Adipocyte (in vitro differentiated cells): ENCODE measurements around the gene UBASH3A.

Source experiments
- DNase-seq: peaks from one replicate; pipeline ENCODE4 v3.0.0-alpha.2; 2015; ENCODE audit warnings: low read depth
- H3K27me3 ChIP-seq: replicated peaks from 2 replicates; pipeline ENCODE4 v1.7.0; 2013; ENCODE audit warnings: mild to moderate bottlenecking, low read length, moderate library complexity; ENCODE audit not compliant: control insufficient read depth, insufficient read depth
- H3K36me3 ChIP-seq: 2 replicates; pipeline ENCODE4 v1.7.0; 2013; ENCODE audit warnings: low read length, mild to moderate bottlenecking, moderate library complexity; ENCODE audit not compliant: control insufficient read depth, insufficient read depth, severe bottlenecking
- H3K4me1 ChIP-seq: 2 replicates; pipeline ENCODE4 v1.7.0; 2013; ENCODE audit warnings: mild to moderate bottlenecking, low read length, moderate library complexity; ENCODE audit not compliant: control insufficient read depth, insufficient read depth
- H3K4me3 ChIP-seq: 2 replicates; pipeline ENCODE4 v1.7.0; 2013; ENCODE audit warnings: mild to moderate bottlenecking, low read length, moderate library complexity
- H3K9ac ChIP-seq: 2 replicates; pipeline ENCODE4 v1.7.0; 2013; ENCODE audit warnings: mild to moderate bottlenecking, low read length, moderate library complexity
- H3K9me3 ChIP-seq: 2 replicates; pipeline ENCODE4 v1.7.0; 2013; ENCODE audit warnings: mild to moderate bottlenecking, low read length, moderate library complexity; ENCODE audit not compliant: control insufficient read depth

UBASH3A gene

DNA sequence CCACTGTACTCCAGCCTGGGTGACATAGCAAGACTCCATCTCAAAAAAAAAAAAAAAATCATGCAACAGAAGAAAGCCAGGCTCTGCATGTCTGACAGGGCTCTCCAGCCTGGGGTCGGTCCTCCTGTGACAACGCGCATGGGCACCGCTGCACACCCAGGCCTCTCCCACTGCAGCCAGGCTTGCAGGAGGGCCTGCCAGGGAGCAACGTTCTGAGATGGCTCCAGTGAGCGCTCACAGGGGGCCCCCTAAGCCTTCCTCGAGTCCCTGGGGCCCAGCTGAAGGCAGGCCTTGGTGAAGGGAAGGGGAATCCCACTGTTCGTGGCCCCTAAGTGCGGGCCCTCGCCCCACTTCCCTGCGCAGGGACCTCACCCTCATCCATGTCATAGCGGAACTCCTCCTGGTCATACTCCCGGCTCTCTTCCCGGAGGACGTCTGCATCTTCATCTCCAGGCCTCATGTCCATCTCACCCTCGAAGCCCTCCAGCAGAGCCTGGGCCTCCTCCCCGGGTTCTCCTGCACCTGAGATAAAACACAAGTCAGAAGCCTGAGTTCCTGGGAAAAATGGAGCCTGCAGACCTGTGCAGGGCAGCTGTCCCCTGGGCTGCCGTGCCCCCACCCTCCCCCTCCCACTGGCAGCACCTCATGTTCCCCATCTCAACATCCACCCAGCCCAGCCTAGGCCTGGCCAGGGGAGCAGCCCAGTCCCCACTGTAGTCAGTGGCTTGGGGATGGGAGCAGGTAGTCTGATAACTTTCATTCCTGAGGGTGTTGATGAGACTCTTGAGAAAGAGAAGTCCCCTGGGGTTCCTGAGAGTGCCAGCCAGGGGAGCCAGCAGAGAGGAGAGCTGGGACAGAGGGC, 72.1 kb downstream of the UBASH3A start:
- Histone ChIP-seq H3K4me1 (peaks cover 12% of the 10 kb centered on the region), H3K4me3 (no peak overlapping the region), H3K9ac (no peak overlapping the region), H3K36me3 (no peaks in the 10 kb centered on the region), H3K9me3 (no peaks in the 10 kb centered on the region), H3K27me3 (peaks cover 20% of the 10 kb centered on the region)
- DNase-seq, result no peak

DNA sequence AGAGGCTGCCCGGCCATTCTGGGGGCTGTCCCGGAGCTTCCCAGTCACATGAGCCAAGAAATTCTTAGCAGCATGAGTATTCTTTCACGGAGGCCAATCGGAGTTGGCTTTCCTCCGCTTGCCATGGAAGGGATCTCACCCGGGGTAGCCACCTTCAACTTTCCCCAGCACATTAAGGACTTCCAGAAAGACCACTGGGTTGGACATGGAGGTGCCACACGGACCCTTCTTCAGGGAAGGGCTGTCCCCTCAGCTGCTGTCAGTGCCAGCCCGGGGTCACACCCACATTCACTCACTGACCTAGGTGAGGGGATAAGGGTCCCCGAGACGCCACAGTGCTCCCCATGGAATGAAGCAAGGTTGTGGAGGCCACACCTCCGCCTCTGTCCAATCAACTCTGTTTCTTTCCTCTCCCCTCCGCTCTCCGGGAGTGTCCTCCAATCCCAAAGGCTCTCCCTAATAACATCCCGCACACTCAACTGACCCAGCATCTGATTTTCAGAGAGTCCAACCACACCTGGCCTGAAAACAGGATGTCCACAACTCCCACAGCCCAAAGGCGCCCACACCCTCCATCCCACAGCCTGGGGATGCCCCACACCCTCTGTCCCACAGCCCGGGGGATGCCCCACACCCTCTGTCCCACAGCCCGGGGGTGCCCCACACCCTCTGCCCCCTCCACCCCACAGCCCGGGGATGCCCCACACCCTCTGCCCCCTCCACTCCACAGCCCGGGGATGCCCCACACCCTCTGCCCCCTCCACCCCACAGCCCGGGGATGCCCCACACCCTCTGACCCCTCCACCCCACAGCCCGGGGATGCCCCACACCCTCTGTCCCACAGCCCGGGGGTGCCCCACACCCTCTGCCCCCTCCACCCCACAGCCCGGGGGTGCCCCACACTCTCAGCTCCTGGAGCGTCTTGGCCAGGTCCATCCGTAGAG, 73.0 kb downstream of the UBASH3A start:
- Histone ChIP-seq H3K4me1 (peaks cover 12% of the 10 kb centered on the region), H3K36me3 (no peaks in the 10 kb centered on the region), H3K9me3 (no peaks in the 10 kb centered on the region), H3K4me3 (no peak overlapping the region), H3K9ac (no peak overlapping the region), H3K27me3 (peaks cover 19% of the 10 kb centered on the region)
- DNase-seq, result no peak

DNA sequence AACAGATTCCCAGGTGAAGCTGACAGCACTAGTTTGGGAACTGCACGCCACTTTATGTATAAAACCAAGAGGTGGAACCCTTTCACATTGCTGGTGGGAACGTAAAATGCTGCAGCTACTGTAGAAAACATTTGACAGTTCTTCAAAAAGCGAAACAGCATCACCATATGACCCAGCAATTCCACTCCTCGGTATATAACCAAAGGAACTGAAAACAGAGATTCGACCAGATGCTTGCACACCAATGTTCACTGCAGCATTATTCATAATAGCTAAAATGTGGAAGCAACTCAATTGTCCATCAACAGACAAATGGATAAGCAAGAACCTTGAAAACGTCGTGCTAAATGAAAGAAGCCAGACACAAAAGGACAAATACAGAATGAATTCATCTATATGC, 74.8 kb downstream of the UBASH3A start:
- Histone ChIP-seq H3K4me3 (no peak overlapping the region), H3K27me3 (peaks cover 16% of the 10 kb centered on the region), H3K4me1 (peaks cover 12% of the 10 kb centered on the region), H3K36me3 (no peaks in the 10 kb centered on the region), H3K9me3 (no peaks in the 10 kb centered on the region), H3K9ac (no peak overlapping the region)
- DNase-seq, result no peak

DNA sequence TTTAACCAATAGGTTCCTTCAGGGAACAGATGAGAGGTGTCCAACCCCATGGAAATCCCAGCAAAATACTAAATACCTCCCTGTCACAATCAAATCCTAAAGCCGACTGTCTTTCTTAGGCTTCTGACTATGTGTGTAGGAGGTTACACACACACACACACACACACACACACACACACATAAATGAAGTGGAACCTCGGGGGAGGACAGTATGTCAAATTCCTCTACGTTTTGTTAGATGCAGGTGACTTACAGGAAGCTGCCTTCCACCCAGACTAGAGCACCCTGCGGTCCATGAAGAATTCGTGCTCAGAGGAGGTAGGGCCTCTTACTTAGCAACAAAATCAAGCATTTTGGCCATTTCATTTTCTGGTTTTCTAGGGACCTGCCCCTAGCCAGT, 75.9 kb downstream of the UBASH3A start:
- no peak for DNase-seq
- Histone ChIP-seq H3K27me3 (peaks cover 16% of the 10 kb centered on the region), H3K36me3 (no peaks in the 10 kb centered on the region), H3K4me1 (peaks cover 1% of the 10 kb centered on the region), H3K4me3 (no peak overlapping the region), H3K9ac (no peak overlapping the region), H3K9me3 (no peaks in the 10 kb centered on the region)

DNA sequence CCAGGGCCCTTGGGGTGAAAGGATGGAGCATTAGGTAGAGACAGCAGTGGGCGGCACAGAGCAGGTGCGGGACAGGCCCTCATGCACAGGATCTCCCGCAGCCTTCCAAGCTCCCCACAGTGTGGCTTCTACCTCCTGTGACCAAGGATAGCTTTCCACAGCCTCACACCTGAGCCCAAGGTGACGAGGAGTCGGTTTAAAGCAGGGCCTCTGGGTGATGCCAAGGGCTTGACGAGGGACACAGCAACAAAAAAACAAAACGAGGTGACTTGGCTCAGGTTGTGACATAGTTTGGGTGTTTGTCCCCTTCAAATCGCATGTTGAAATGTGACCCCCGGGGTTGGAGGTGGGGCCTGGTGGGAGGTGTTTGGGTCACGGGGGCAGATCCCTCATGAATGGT, 77.0 kb downstream of the UBASH3A start:
- peaks cover 25% of the 10 kb centered on the region for H3K27me3 ChIP-seq
- H3K4me1 ChIP-seq, result no peaks in the 10 kb centered on the region
- H3K36me3 ChIP-seq, result no peaks in the 10 kb centered on the region
- no peak overlapping the region for H3K4me3 ChIP-seq
- DNase-seq, result no peak
- no peaks in the 10 kb centered on the region for H3K9me3 ChIP-seq
- no peak overlapping the region for H3K9ac ChIP-seq

DNA sequence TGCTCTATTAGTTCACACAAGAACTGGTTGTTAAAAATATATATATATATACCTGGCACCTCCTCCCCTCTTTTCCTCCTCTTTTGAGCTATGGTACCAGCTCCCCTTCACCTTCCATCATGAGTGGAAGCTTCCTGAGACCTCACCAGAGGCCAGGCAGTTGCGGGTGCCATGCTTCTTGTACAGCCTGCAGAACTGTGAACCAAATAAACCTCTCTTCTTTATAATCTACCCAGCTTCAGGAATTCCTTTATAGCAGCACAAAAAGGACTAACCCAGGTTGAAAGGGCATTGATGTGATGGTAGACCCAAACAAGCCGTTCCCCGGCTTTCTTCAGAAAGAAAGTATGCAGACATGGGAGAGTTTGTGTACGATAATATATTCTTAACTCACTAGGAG, 77.5 kb downstream of the UBASH3A start:
- no peak overlapping the region for H3K4me3 ChIP-seq
- H3K9me3 ChIP-seq, result no peaks in the 10 kb centered on the region
- H3K4me1 ChIP-seq, result no peaks in the 10 kb centered on the region
- no peaks in the 10 kb centered on the region for H3K36me3 ChIP-seq
- H3K27me3 ChIP-seq, result peaks cover 29% of the 10 kb centered on the region
- H3K9ac ChIP-seq, result no peak overlapping the region
- DNase-seq, result no peak

DNA sequence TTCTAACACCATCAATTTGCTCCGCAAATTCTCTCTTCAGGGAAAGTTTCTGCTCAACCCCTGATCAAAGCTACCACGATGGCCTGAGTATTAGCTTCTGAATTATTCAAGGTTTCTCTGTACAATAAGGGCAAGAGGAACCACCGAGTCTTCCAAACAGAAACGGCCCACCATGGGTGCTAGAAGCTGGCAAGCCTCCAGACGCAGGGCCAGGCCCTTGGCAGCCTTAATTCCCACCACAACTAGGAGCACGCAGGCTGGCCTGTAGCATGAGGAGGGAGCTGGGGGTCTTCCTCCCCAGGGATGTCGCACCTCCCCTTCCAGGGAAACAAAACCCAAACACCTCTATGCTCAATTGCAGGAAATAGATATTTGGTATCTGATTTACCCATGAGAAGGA, 81.3 kb downstream of the UBASH3A start:
- no peak for DNase-seq
- Histone ChIP-seq H3K9ac (no peak overlapping the region), H3K36me3 (no peaks in the 10 kb centered on the region), H3K9me3 (no peaks in the 10 kb centered on the region), H3K27me3 (peaks cover 32% of the 10 kb centered on the region), H3K4me3 (no peak overlapping the region), H3K4me1 (no peaks in the 10 kb centered on the region)

DNA sequence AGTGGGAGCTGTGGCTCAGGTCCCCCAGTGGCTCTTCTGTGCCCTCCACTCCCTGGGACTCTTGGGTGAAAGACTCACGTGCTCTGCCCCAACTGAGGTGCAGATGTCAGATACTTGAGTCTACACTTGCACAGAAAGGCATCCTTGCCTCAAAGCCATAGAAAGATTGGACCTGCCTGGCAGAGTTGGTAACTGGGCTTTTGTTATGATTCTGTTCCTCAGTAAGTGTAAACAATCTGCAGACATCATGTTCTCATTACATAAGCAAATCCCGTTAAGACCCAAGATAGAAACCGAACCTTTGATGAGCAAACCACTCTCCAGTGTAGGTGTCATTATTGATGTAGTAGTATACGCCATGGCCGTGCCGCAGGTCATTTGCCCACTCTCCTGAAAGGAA, 82.4 kb downstream of the UBASH3A start:
- H3K4me1 ChIP-seq, result no peaks in the 10 kb centered on the region
- H3K9me3 ChIP-seq, result no peaks in the 10 kb centered on the region
- peaks cover 37% of the 10 kb centered on the region for H3K27me3 ChIP-seq
- DNase-seq, result no peak
- H3K4me3 ChIP-seq, result no peak overlapping the region
- no peaks in the 10 kb centered on the region for H3K36me3 ChIP-seq
- H3K9ac ChIP-seq, result no peak overlapping the region

DNA sequence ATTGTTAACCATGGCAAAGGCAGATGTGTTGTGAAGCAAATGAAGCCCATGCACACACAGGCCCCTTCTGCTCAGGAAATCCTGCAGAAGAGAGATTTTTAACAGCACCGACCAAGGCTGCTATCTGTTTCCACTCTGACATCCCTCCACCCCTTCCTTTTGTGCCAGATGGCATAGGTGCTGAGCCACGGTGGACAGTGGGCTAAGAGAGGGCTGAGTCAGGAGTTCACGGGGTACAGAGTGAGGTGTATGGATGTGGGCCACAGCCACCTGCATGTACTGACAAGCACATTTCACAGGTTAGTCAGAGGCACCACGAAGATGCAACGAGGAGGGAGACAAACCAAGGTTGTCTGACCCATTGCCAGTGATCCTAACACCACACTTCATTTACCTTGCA, 82.8 kb downstream of the UBASH3A start:
- H3K9me3 ChIP-seq, result no peaks in the 10 kb centered on the region
- no peak overlapping the region for H3K4me3 ChIP-seq
- H3K36me3 ChIP-seq, result no peaks in the 10 kb centered on the region
- no peak overlapping the region for H3K9ac ChIP-seq
- no peaks in the 10 kb centered on the region for H3K4me1 ChIP-seq
- peaks cover 32% of the 10 kb centered on the region for H3K27me3 ChIP-seq
- DNase-seq, result no peak

DNA sequence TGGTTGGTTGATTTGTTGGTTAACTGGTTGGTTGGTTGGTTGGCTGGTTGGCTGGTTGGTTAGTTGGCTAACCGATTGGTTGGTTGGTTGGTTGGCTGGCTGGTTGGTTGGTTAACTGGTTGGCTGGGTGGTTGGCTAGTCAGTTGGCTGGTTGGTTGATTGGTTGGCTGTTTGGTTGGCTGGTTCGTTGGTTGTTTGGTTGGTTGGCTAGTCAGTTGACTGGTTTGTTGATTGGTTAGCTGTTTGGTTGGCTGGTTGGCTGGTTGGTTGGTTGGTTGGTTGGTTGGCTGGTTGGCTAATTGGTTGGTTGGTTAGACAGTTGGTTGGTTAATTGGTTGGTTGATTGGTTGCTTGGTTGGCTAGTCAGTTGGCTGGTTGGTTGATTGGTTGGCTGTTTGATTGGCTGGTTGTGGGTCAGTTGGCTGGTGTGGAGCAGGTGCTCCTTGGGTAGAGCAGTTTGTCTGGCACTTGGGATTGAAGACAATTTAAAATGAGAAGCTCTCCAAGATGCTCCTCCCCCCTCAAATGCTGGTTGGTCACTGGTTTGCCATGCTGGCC, 85.4 kb downstream of the UBASH3A start:
- Histone ChIP-seq H3K4me3 (no peak overlapping the region), H3K27me3 (peaks cover 33% of the 10 kb centered on the region), H3K36me3 (no peaks in the 10 kb centered on the region), H3K9me3 (no peaks in the 10 kb centered on the region), H3K4me1 (no peaks in the 10 kb centered on the region), H3K9ac (no peak overlapping the region)
- no peak for DNase-seq

DNA sequence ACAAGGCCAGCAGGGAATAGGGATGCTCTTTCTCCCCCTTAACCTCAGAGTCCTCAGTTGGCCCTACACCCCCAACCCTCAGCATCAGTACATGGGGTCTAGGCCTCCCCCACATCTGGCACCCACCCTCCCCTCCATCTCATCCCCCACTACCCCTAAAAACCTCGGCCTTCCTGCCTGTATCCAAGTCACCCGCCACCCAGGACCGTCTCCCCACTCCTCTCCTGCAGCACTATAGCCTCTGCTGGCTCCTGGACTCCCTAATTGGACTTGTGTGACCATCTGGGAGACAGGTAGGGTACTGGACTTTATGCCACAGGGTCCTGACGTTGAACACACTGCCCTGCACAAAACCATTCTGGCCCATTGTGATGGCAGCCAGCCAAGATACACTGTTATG, 86.3 kb downstream of the UBASH3A start:
- no peak overlapping the region for H3K4me3 ChIP-seq
- peaks cover 30% of the 10 kb centered on the region for H3K27me3 ChIP-seq
- no peak for DNase-seq
- no peaks in the 10 kb centered on the region for H3K36me3 ChIP-seq
- no peak overlapping the region for H3K9ac ChIP-seq
- H3K4me1 ChIP-seq, result no peaks in the 10 kb centered on the region
- H3K9me3 ChIP-seq, result no peaks in the 10 kb centered on the region
